Hepatocyte (in vitro differentiated cells): ENCODE data around the gene HCK.

ENCODE experiments used
- EZH2 ChIP-seq: fragments of 200-600 bp; sonication (generic); IDR thresholded peaks from 2 replicates; pipeline ENCODE4 v1.6.1; 2016; ENCODE audit warnings: antibody characterized with exemption, mild to moderate bottlenecking, borderline replicate concordance
- TF ChIP-seq, protein P1 (sequence below): fragments of 200-600 bp; sonication (generic); IDR thresholded peaks from 2 replicates; pipeline ENCODE4 v1.5.1; 2016; ENCODE audit warnings: antibody characterized with exemption, mild to moderate bottlenecking; ENCODE audit not compliant: poor library complexity

DNA sequence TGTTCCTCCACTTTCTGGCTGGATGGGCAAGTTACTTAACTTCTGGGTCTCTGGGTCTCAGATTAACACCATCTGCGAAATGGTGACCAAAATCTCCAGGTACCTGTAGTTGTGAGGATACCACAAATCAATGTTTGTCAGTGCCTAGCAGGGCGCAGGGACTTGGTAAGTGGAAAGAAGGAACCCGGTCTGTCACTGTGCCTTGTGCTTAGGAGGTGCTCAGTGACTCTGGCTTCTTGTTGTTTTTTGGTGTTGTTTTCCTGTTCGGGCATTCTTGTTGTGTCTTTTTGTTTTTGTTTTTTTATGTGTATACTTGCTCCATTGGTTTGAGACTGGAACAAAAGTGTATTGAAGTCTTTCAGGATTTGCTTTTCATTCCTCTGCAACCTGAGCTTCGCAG is 75.3 kb downstream of the HCK start:
- TF ChIP-seq EZH2: no peak
- TF ChIP-seq, protein P1, sequence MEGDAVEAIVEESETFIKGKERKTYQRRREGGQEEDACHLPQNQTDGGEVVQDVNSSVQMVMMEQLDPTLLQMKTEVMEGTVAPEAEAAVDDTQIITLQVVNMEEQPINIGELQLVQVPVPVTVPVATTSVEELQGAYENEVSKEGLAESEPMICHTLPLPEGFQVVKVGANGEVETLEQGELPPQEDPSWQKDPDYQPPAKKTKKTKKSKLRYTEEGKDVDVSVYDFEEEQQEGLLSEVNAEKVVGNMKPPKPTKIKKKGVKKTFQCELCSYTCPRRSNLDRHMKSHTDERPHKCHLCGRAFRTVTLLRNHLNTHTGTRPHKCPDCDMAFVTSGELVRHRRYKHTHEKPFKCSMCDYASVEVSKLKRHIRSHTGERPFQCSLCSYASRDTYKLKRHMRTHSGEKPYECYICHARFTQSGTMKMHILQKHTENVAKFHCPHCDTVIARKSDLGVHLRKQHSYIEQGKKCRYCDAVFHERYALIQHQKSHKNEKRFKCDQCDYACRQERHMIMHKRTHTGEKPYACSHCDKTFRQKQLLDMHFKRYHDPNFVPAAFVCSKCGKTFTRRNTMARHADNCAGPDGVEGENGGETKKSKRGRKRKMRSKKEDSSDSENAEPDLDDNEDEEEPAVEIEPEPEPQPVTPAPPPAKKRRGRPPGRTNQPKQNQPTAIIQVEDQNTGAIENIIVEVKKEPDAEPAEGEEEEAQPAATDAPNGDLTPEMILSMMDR: no peak
